ENCODE results near the gene PRR12.

- TF ChIP-seq, protein P1, sequence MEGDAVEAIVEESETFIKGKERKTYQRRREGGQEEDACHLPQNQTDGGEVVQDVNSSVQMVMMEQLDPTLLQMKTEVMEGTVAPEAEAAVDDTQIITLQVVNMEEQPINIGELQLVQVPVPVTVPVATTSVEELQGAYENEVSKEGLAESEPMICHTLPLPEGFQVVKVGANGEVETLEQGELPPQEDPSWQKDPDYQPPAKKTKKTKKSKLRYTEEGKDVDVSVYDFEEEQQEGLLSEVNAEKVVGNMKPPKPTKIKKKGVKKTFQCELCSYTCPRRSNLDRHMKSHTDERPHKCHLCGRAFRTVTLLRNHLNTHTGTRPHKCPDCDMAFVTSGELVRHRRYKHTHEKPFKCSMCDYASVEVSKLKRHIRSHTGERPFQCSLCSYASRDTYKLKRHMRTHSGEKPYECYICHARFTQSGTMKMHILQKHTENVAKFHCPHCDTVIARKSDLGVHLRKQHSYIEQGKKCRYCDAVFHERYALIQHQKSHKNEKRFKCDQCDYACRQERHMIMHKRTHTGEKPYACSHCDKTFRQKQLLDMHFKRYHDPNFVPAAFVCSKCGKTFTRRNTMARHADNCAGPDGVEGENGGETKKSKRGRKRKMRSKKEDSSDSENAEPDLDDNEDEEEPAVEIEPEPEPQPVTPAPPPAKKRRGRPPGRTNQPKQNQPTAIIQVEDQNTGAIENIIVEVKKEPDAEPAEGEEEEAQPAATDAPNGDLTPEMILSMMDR (IDR thresholded peaks at IDR 0.05; ENCODE audit: low read length), result no peak
- no peak for TF ChIP-seq EZH2 (IDR thresholded peaks at IDR 0.05; ENCODE audit: borderline replicate concordance, low read length)
Observed at GRCh38 chr19:49555600-49556411, 35.2 kb upstream of the PRR12 start.
